GM12878 (cell line): Measurements from ENCODE around the gene IZUMO1.
"Not testable (repeated sequence)": the region's sequence is repeated elsewhere in the genome, so short reads cannot be mapped to it uniquely, and the experiment has no call there.

Experiments used
- BACH1 ChIP-seq: fragments of 450-650 bp; IDR thresholded peaks from 2 replicates; pipeline ENCODE4 v1.6.1; 2017; ENCODE audit warnings: mild to moderate bottlenecking, borderline replicate concordance
- CEBPB ChIP-seq, 2 experiments: fragments of 150-350 bp in 1 of 2; IDR thresholded peaks; 2 replicates each; pipeline ENCODE4 v1.6.1; 2012 to 2014; ENCODE audit warnings: low read depth in 2 of 2, low read length in 2 of 2, borderline replicate concordance in 1 of 2, inconsistent platforms in 1 of 2
- CTCF ChIP-seq, 3 experiments: IDR thresholded peaks in 2 of 3; conservative IDR thresholded peaks in 1 of 3; 2 replicates each; pipeline ENCODE4 v1.5.1; 2011; ENCODE audit warnings: low read depth in 3 of 3, low read length in 3 of 3, mild to moderate bottlenecking in 3 of 3, control low read depth in 2 of 3, moderate library complexity in 2 of 3, inconsistent platforms in 1 of 3, mixed read lengths in 1 of 3; ENCODE audit not compliant: control insufficient read depth in 2 of 3, insufficient read depth in 1 of 3; ENCODE audit errors: extremely low read depth in 1 of 3
- FOXK2 ChIP-seq: fragments of 450-650 bp; IDR thresholded peaks from 2 replicates; pipeline ENCODE4 v1.6.1; 2017; ENCODE audit warnings: mild to moderate bottlenecking, moderate library complexity
- POLR2A ChIP-seq: IDR thresholded peaks from 2 replicates; pipeline ENCODE4 v1.6.1; 2011; ENCODE audit warnings: low read depth, mild to moderate bottlenecking, low read length
- POLR2AphosphoS5 ChIP-seq: IDR thresholded peaks from 2 replicates; pipeline ENCODE4 v1.6.1; 2011; ENCODE audit warnings: mild to moderate bottlenecking, low read length, inconsistent platforms
- POU2F2 ChIP-seq: IDR thresholded peaks from 3 replicates; pipeline ENCODE4 v1.6.1; 2011; ENCODE audit warnings: low read depth, mild to moderate bottlenecking, low read length, borderline replicate concordance
- SIX5 ChIP-seq: IDR thresholded peaks from 2 replicates; pipeline ENCODE4 v1.6.1; 2011; ENCODE audit warnings: mild to moderate bottlenecking, low read depth, low read length, moderate library complexity; ENCODE audit not compliant: severe bottlenecking
- SMC3 ChIP-seq: IDR thresholded peaks from 2 replicates; pipeline ENCODE4 v1.6.1; 2011; ENCODE audit warnings: low read length, improper control_type of control experiment, borderline replicate concordance
- ZNF274 ChIP-seq: IDR thresholded peaks from one replicate; pipeline ENCODE4 v1.8.0; 2011; ENCODE audit not compliant: insufficient read length, insufficient read depth
- TF ChIP-seq, protein P1 (sequence below): IDR thresholded peaks from 2 replicates; pipeline ENCODE4 v1.6.1; 2012; ENCODE audit warnings: low read depth, low read length, improper control_type of control experiment
- TF ChIP-seq, protein P2 (sequence below): IDR thresholded peaks from 2 replicates; pipeline ENCODE4 v1.6.1; 2011; ENCODE audit warnings: low read depth, mild to moderate bottlenecking, low read length, moderate library complexity, borderline replicate concordance; ENCODE audit errors: extremely low read depth
- TF ChIP-seq, protein P3 (sequence below): fragments of 450-650 bp; IDR thresholded peaks from 2 replicates; pipeline ENCODE4 v1.6.1; 2014; ENCODE audit warnings: mild to moderate bottlenecking

GRCh38 chr19:48718106-48718505 lies 28.6 kb downstream of the IZUMO1 start:
- not testable (repeated sequence) for TF ChIP-seq ZNF274; POLR2AphosphoS5; POLR2A; CTCF (IDR thresholded peaks at IDR 0.05 in 2 of 3, conservative IDR thresholded peaks at IDR 0.05 in 1 of 3; ENCODE audit: control insufficient read depth in 2 of 3, extremely low read depth in 1 of 3, insufficient read depth in 1 of 3, low read depth in 3 of 3, low read length in 3 of 3); SIX5; FOXK2; CEBPB (IDR thresholded peaks at IDR 0.05; ENCODE audit: borderline replicate concordance in 1 of 2, low read depth in 2 of 2, low read length in 2 of 2); POU2F2; BACH1; SMC3
- TF ChIP-seq, protein P1, sequence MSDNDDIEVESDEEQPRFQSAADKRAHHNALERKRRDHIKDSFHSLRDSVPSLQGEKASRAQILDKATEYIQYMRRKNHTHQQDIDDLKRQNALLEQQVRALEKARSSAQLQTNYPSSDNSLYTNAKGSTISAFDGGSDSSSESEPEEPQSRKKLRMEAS = not testable (repeated sequence)
- TF ChIP-seq, protein P2, sequence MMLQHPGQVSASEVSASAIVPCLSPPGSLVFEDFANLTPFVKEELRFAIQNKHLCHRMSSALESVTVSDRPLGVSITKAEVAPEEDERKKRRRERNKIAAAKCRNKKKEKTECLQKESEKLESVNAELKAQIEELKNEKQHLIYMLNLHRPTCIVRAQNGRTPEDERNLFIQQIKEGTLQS = not testable (repeated sequence)
- TF ChIP-seq, protein P3, sequence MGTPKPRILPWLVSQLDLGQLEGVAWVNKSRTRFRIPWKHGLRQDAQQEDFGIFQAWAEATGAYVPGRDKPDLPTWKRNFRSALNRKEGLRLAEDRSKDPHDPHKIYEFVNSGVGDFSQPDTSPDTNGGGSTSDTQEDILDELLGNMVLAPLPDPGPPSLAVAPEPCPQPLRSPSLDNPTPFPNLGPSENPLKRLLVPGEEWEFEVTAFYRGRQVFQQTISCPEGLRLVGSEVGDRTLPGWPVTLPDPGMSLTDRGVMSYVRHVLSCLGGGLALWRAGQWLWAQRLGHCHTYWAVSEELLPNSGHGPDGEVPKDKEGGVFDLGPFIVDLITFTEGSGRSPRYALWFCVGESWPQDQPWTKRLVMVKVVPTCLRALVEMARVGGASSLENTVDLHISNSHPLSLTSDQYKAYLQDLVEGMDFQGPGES = not testable (repeated sequence)
